ENCODE results near the gene SEPTIN6.
A peak's percentile ranks its signal among the peaks of the same experiment; 100 is the strongest.

GRCh38 chrX:119669424-119670037 is 23.4 kb downstream of the SEPTIN6 start:
- peak in 2 of 3 donors; percentile 76 to 82 for TF ChIP-seq POLR2AphosphoS5 (IDR thresholded peaks at IDR 0.05)
- no peak for TF ChIP-seq CTCF (IDR thresholded peaks at IDR 0.05 in 8 of 11, conservative IDR thresholded peaks at IDR 0.05 in 3 of 11)
- TF ChIP-seq POLR2A (IDR thresholded peaks at IDR 0.05): no peak
